ENCODE measurements around the gene POU6F2. TPM values are rescaled to one million over a fixed set of nuclear protein-coding genes. Genes with fewer than 3 reads are reported as not detected.

POU6F2 gene
- total and polyA plus RNA-seq, 2 of the 4 experiments (the other 2 are of a cell fraction) = not detected

GRCh38 chr7:39460486-39460885 lies 482.8 kb downstream of the POU6F2 start:
- H2BK20ac ChIP-seq (ENCODE audit: low read depth, low read length) = no peak overlapping the region
- no peak overlapping the region for H2BK5ac ChIP-seq (ENCODE audit: low read depth, low read length, poor library complexity, severe bottlenecking)
- H4K91ac ChIP-seq (ENCODE audit: insufficient read depth, low read depth, low read length) = no peak overlapping the region
- no peaks in the 10 kb centered on the region for H3K9me3 ChIP-seq (ENCODE audit: control insufficient read depth, insufficient read depth, low read length)
- H2BK120ac ChIP-seq (ENCODE audit: low read depth, low read length) = no peak overlapping the region
- H3K14ac ChIP-seq (replicated peaks; ENCODE audit: low read depth, low read length) = no peak overlapping the region
- H3K23ac ChIP-seq (ENCODE audit: low read depth, low read length) = no peak overlapping the region
- H3K4me2 ChIP-seq (ENCODE audit: low read depth, low read length) = no peak overlapping the region
- 97% methylated on average over 6 of the region's 20 CpGs; no CpG with 5 or more reads in 1 of the 2 experiments for WGBS, 2 experiments (ENCODE audit: extremely low coverage in 2 of 2, insufficient read length in 1 of 2)
- no peak overlapping the region for H4K8ac ChIP-seq (ENCODE audit: low read depth in 2 of 2, low read length in 2 of 2)
- ChIA-PET POLR2A (ENCODE audit: unreplicated experiment) (no interaction called here), CTCF (no interaction called here)
- in situ Hi-C loops (cut with MboI; ENCODE audit: low sequenced_read_pairs) (loop anchor here (25.0 kb wide), 2 partner anchors 523 to 673 kb away; no protein-coding TSS in a partner anchor), dilution Hi-C loops (cut with HindIII; ENCODE audit: low sequenced_read_pairs, unreplicated experiment) (no loop called here), intact Hi-C loops (cut with micrococcal nuclease) (loop anchor here (10.0 kb wide), 1 partner anchor 386 kb away; no protein-coding TSS in a partner anchor)
- H3K56ac ChIP-seq (ENCODE audit: extremely low read depth, insufficient read depth, low read length) = no peak overlapping the region
- TF ChIP-seq NFE2L2 (IDR thresholded peaks at IDR 0.05; ENCODE audit: low read depth, low read length) (no peak), RAD21 (IDR thresholded peaks at IDR 0.05; ENCODE audit: low read length) (no peak), CHD1 (IDR thresholded peaks at IDR 0.05; ENCODE audit: low read depth, low read length) (no peak), BHLHE40 (IDR thresholded peaks at IDR 0.05; ENCODE audit: low read depth, low read length) (no peak), USF2 (IDR thresholded peaks at IDR 0.05; ENCODE audit: low read depth, low read length) (no peak), RFX5 (IDR thresholded peaks at IDR 0.05; ENCODE audit: low read depth, low read length) (no peak), MAFK (IDR thresholded peaks at IDR 0.05; ENCODE audit: low read depth, low read length) (no peak), FOS (IDR thresholded peaks at IDR 0.05; ENCODE audit: low read depth, low read length) (no peak), CEBPB (IDR thresholded peaks at IDR 0.05; ENCODE audit: low read depth, low read length) (no peak), MAZ (IDR thresholded peaks at IDR 0.05; ENCODE audit: borderline replicate concordance, low read depth, low read length) (no peak), SMC3 (IDR thresholded peaks at IDR 0.05; ENCODE audit: low read depth, low read length) (no peak), POLR2A (IDR thresholded peaks at IDR 0.05; ENCODE audit: low read depth, low read length) (no peak), RCOR1 (IDR thresholded peaks at IDR 0.05; ENCODE audit: insufficient replicate concordance, low read length) (no peak), MXI1 (IDR thresholded peaks at IDR 0.05; ENCODE audit: borderline replicate concordance, low read depth, low read length) (no peak), CTCF (conservative IDR thresholded peaks at IDR 0.05; ENCODE audit: low read depth, low read length) (no peak), ELK1 (IDR thresholded peaks at IDR 0.05; ENCODE audit: borderline replicate concordance, low read depth, low read length) (no peak)
- no peak overlapping the region for H3K4ac ChIP-seq (ENCODE audit: low read depth, low read length)
- H2AFZ ChIP-seq (replicated peaks; ENCODE audit: low read length, poor library complexity) = no peak overlapping the region
- no peaks in the 10 kb centered on the region for H3K79me1 ChIP-seq (ENCODE audit: low read depth in 1 of 2, low read length in 2 of 2)
- H3K4me3 ChIP-seq (ENCODE audit: insufficient read depth, low read depth, low read length) = no peak overlapping the region
- no peaks in the 10 kb centered on the region for H3K4me1 ChIP-seq (ENCODE audit: control insufficient read depth, insufficient read depth, low read length)
- no peaks in the 10 kb centered on the region for H3K9me1 ChIP-seq (ENCODE audit: insufficient read depth, low read length)
- H2BK15ac ChIP-seq (ENCODE audit: low read depth, low read length) = no peak overlapping the region
- H4K5ac ChIP-seq (ENCODE audit: low read depth, low read length) = no peak overlapping the region
- BruUV-seq (replicated peaks) = no TSS peak
- H3K27ac ChIP-seq (ENCODE audit: insufficient read depth, low read length) = no peak overlapping the region
- no peak overlapping the region for H3K9ac ChIP-seq (ENCODE audit: low read depth, low read length)
- H3K36me3 ChIP-seq (ENCODE audit: control insufficient read depth, insufficient read depth, low read length) = no peaks in the 10 kb centered on the region
- ATAC-seq (ENCODE audit: low read depth) (no peak), DNase-seq (no peak)
- H3K18ac ChIP-seq (ENCODE audit: low read depth, low read length) = no peak overlapping the region
- H2AK9ac ChIP-seq (replicated peaks; ENCODE audit: low read depth, low read length, poor library complexity) = no peak overlapping the region
- H3K27me3 ChIP-seq (ENCODE audit: control insufficient read depth, insufficient read depth, low read length) = peaks cover 6% of the 10 kb centered on the region
- H4K20me1 ChIP-seq (ENCODE audit: insufficient read depth, low read length) = no peaks in the 10 kb centered on the region
- H2AK5ac ChIP-seq (ENCODE audit: low read depth, low read length) = no peak overlapping the region

Data from IMR-90 (cell line).